Heart left ventricle (tissue), 16 donors: Measurements from ENCODE around the gene NFKB1. TPM values are rescaled to one million over a fixed set of nuclear protein-coding genes. Genes with fewer than 3 reads are reported as not detected.

ENCODE experiments used
- ATAC-seq, 4 donors: fragments of 200-7000 bp; cut with Tn5 transposase; one replicate each; pipeline ENCODE4 v1.9.1; 2020 to 2022; ENCODE audit warnings: moderate library complexity in 4 of 4, mild to moderate bottlenecking in 3 of 4, moderate number of reproducible peaks in 1 of 4
- DNase-seq, 5 donors: peaks; one replicate each; pipeline ENCODE4 v3.0.0-alpha.2; 2020
- H3K27ac ChIP-seq, 12 donors: fragments of 200-600 bp; sonication (generic) in 4 of 12; one replicate each; pipeline versions ENCODE4 v1.5.0 to v1.8.0; 2016 to 2022; ENCODE audit warnings: mild to moderate bottlenecking in 2 of 12
- H3K27me3 ChIP-seq, 9 donors: fragments of 200-600 bp; sonication (generic) in 2 of 9; one replicate each; pipeline versions ENCODE4 v1.5.1 to v1.8.0; 2016 to 2022; ENCODE audit warnings: mild to moderate bottlenecking in 3 of 9
- H3K36me3 ChIP-seq, 9 donors: fragments of 200-600 bp; sonication (generic) in 2 of 9; one replicate each; pipeline versions ENCODE4 v1.5.0 to v1.8.0; 2018 to 2022; ENCODE audit warnings: mild to moderate bottlenecking in 2 of 9
- H3K4me1 ChIP-seq, 12 donors: fragments of 200-600 bp; sonication (generic) in 4 of 12; one replicate each; pipeline versions ENCODE4 v1.5.0 to v1.8.0; 2016 to 2022; ENCODE audit warnings: mild to moderate bottlenecking in 3 of 12
- H3K4me3 ChIP-seq, 12 donors: fragments of 200-600 bp; sonication (generic) in 4 of 12; one replicate each; pipeline versions ENCODE4 v1.5.0 to v1.8.0; 2017 to 2022; ENCODE audit warnings: mild to moderate bottlenecking in 9 of 12, moderate library complexity in 4 of 12
- H3K9me3 ChIP-seq, 12 donors: fragments of 200-600 bp; sonication (generic) in 4 of 12; one replicate each; pipeline versions ENCODE4 v1.5.0 to v1.8.0; 2016 to 2022; ENCODE audit warnings: mild to moderate bottlenecking in 1 of 12
- CTCF ChIP-seq, 12 donors: fragments of 200-600 bp; sonication (generic) in 4 of 12; IDR thresholded peaks; one replicate each; pipeline versions ENCODE4 v1.5.0 to v1.8.0; 2018 to 2022; ENCODE audit warnings: antibody characterized with exemption in 12 of 12, mild to moderate bottlenecking in 5 of 12
- POLR2A ChIP-seq, 2 donors: fragments of 450-650 bp; IDR thresholded peaks; one replicate each; pipeline ENCODE4 v1.6.1; 2017; ENCODE audit warnings: antibody characterized with exemption in 2 of 2, mild to moderate bottlenecking in 2 of 2, moderate library complexity in 2 of 2
- WGBS, 4 donors: extraction: QIAGEN DNeasy Blood & Tissue Kit in 2 of 4; methylation state at CpG; one replicate each; pipeline versions ENCODE4 v1.1.5 to v1.1.7; 2013 to 2018; 5-methylcytosine and 5-hydroxymethylcytosine counted together
- intact Hi-C, 10 donors: fragments of 100-400 bp; cut with DNase I; formaldehyde crosslinking; loops; one replicate each; pipeline versions ENCODE4 v1.11.1 to v1.14.2; 2022
- long read RNA-seq, 3 donors: library from polyadenylated mRNA; unstranded; transcript quantifications; one replicate each; pipeline ENCODE4 v2.0.0, GENCODE V29; 2020 to 2021
- polyA plus RNA-seq, 2 donors: library from polyadenylated mRNA; stranded (reverse); fragments of 200-250 nt; gene quantifications; one replicate each; pipeline ENCODE4 v1.2.3, GENCODE V29; 2013
- total RNA-seq, 9 donors: library from RNA; depleted of rRNA in 2 of 9; stranded (reverse); fragments of >200 nt in 2 of 9; fragmentation: NEBNext Ultra II Directional in 3 of 9; extraction: Animal tissue kit (Norgen Biotek cat#: 25700) in 3 of 9; gene quantifications; one replicate each; pipeline versions ENCODE4 v1.1.0 to v1.2.4, GENCODE V29; 2016 to 2023
- donor health status: ischemic (EF 13 %, LVEDD 7.1; RV severe dilation, severe dysfunction).
- donor health status: healthy with polysubstance abuse.
- donor health status: DM: no; HTN: yes; CAD: no.
- donor health status: DM: no; HTN: no; CAD: no.
- donor health status: ischemic (EF 25% LVEDD 6.9; RV normal size, moderate dysfunction).
- donor health status: ischemic (EF 25% LVEDD 5.7; RV mildly dilated, moderate dysfunction).
- donor health status: healthy.
- donor health status: DM: yes; HTN: yes; CAD: no.
- donor health status: ischemic (EF 35%, LVEDD 5.7; RV mildly dilated, moderate dysfunction).
- donor health status: nonischemic (EF 11% LVEDD 7.7; RV severe dilation, severe dysfunction).
- donor health status: DM: yes; HTN: yes; CAD: no.
- donor health status: PGD.
- donor health status: ischemic (EF 29% LVEDD 5.4; RV normal size, mild dysfunction).
- donor health status: nonischemic (EF 23%, LVEDD 6.1; RV moderate dilation, normal function).

The NFKB1 gene
- total RNA-seq (10 to 100 TPM; 15.9 to 34.1 (median 19.9) TPM), polyA plus RNA-seq (10 to 100 TPM in 1 of 2 donors, 1 to 10 TPM in 1; 4.8 to 11.4 TPM)
- long read RNA-seq, donor 1, full-length matches to known transcripts = 53 of 69 reads
- long read RNA-seq, donor 1, partial matches to known transcripts = 7 of 69 reads
- long read RNA-seq, donor 1, other reads (novel, unspliced or antisense) = 9 of 69 reads
- long read RNA-seq, donor 2, full-length matches to known transcripts = 6 of 12 reads
- long read RNA-seq, donor 2, partial matches to known transcripts = 5 of 12 reads
- long read RNA-seq, donor 2, other reads (novel, unspliced or antisense) = 1 of 12 reads
- long read RNA-seq, donor 3, full-length matches to known transcripts = 36 of 47 reads
- long read RNA-seq, donor 3, partial matches to known transcripts = 7 of 47 reads
- long read RNA-seq, donor 3, other reads (novel, unspliced or antisense) = 4 of 47 reads

GRCh38 chr4:102500696-102501446, at the start of gene NFKB1:
Gene NFKB1 (plus strand): TSS chr4:102501359. CDS start chr4:102525519, 24,160 bp downstream.
- intact Hi-C loops = loop anchor here in 4 of 10 donors (2.0 to 10.0 kb wide), 12 partner anchors 51 to 596 kb away; partner anchors contain the start of genes UBE2D3 (in 2 of the 4), BDH2 (in 1 of the 4), SLC39A8 (in 1 of the 4) and SLC9B1 (in 1 of the 4)
- TF ChIP-seq POLR2A (IDR thresholded peaks at IDR 0.05) = no peak
- no peak for TF ChIP-seq CTCF (IDR thresholded peaks at IDR 0.05)
- Histone ChIP-seq H3K4me3 (peak within 1 kb of the TSS; percentile 70 to 98 (median 86)), H3K36me3 (no peaks in the 10 kb centered on the region), H3K4me1 (peaks cover 15 to 45% (median 36%) of the 10 kb centered on the region in 12 donors), H3K9me3 (no peaks in the 10 kb centered on the region), H3K27ac (peak within 1 kb of the TSS; percentile 95 to 99 (median 98)), H3K27me3 (no peaks in the 10 kb centered on the region)
- DNase-seq (peak; percentile 77 to 84 (median 79)), ATAC-seq (peak; percentile 20 to 77 (median 62))
- WGBS, 4 donors = 0 to 1% (median 0%) methylated on average over 45 to 63 of the region's 63 CpGs

GRCh38 chr4:102452854-102453253, 48.3 kb upstream of the NFKB1 start:
- peaks cover 0 to 3% (median 0%) of the 10 kb centered on the region in 12 donors for H3K4me1 ChIP-seq
- 46 to 98% (median 96%) methylated on average over 1 of the region's 1 CpG for WGBS, 4 donors
- no peaks in the 10 kb centered on the region for H3K9me3 ChIP-seq
- DNase-seq (no peak), ATAC-seq (no peak)
- TF ChIP-seq POLR2A (IDR thresholded peaks at IDR 0.05) = no peak
- no peak for TF ChIP-seq CTCF (IDR thresholded peaks at IDR 0.05)
- intact Hi-C loops = loop anchor here in 7 of 10 donors (5.0 to 10.0 kb wide), 9 partner anchors 39 to 649 kb away; partner anchors contain the start of gene BDH2 (in 1 of the 7)
- no peaks in the 10 kb centered on the region for H3K27me3 ChIP-seq
- no peak overlapping the region for H3K4me3 ChIP-seq
- no peaks in the 10 kb centered on the region for H3K36me3 ChIP-seq
- no peak overlapping the region for H3K27ac ChIP-seq

GRCh38 chr4:102453827-102454226, 47.3 kb upstream of the NFKB1 start:
- no peak overlapping the region for H3K4me3 ChIP-seq
- TF ChIP-seq POLR2A (IDR thresholded peaks at IDR 0.05) (no peak), CTCF (IDR thresholded peaks at IDR 0.05) (no peak)
- no peaks in the 10 kb centered on the region for H3K36me3 ChIP-seq
- intact Hi-C loops = loop anchor here in 7 of 10 donors (5.0 to 10.0 kb wide), 9 partner anchors 38 to 648 kb away; partner anchors contain the start of gene BDH2 (in 1 of the 7)
- peaks cover 0 to 3% (median 0%) of the 10 kb centered on the region in 12 donors for H3K4me1 ChIP-seq
- DNase-seq (no peak), ATAC-seq (no peak)
- no peaks in the 10 kb centered on the region for H3K9me3 ChIP-seq
- H3K27ac ChIP-seq = no peak overlapping the region
- 95 to 99% (median 96%) methylated on average over 3 of the region's 3 CpGs for WGBS, 4 donors
- H3K27me3 ChIP-seq = no peaks in the 10 kb centered on the region
